ENCODE measurements around the gene SNX6.
"Not testable (repeated sequence)": the region's sequence is repeated elsewhere in the genome, so short reads cannot be mapped to it uniquely, and the experiment has no call there.

Gene SNX6

GRCh38 chr14:34571771-34572170 lies 58.2 kb downstream of the SNX6 start:
- no peak for DNase-seq (ENCODE audit: low spot score)
- no peak for TF ChIP-seq CTCF (IDR thresholded peaks at IDR 0.05; ENCODE audit: borderline replicate concordance, control extremely low read depth, extremely low read depth, insufficient read depth, missing control alignments)
- in situ Hi-C loops (cut with MboI; ENCODE audit: low sequenced_read_pairs, unreplicated experiment) = no loop called here

- in situ Hi-C loops (cut with MboI; ENCODE audit: low sequenced_read_pairs, unreplicated experiment) = no loop called here
- no peak for TF ChIP-seq CTCF (IDR thresholded peaks at IDR 0.05; ENCODE audit: borderline replicate concordance, control extremely low read depth, extremely low read depth, insufficient read depth, missing control alignments)
- DNase-seq (ENCODE audit: low spot score) = no peak
Observed at GRCh38 chr14:34569750-34570149, 60.2 kb downstream of the SNX6 start.

- DNase-seq (ENCODE audit: low spot score) = no peak
- in situ Hi-C loops (cut with MboI; ENCODE audit: low sequenced_read_pairs, unreplicated experiment) = no loop called here
Observed at GRCh38 chr14:34568803-34569202, 61.1 kb downstream of the SNX6 start.

GRCh38 chr14:34562776-34563150 lies 67.2 kb downstream of the SNX6 start:
- in situ Hi-C loops (cut with MboI; ENCODE audit: low sequenced_read_pairs, unreplicated experiment) = no loop called here
- no peak for DNase-seq (ENCODE audit: low spot score)
- TF ChIP-seq CTCF (IDR thresholded peaks at IDR 0.05; ENCODE audit: borderline replicate concordance, control extremely low read depth, extremely low read depth, insufficient read depth, missing control alignments) = no peak

More at GRCh38 chr14:34568803-34569202, 61.1 kb downstream of the SNX6 start:
- no peak for TF ChIP-seq CTCF (IDR thresholded peaks at IDR 0.05; ENCODE audit: borderline replicate concordance, control extremely low read depth, extremely low read depth, insufficient read depth, missing control alignments)

- in situ Hi-C loops (cut with MboI; ENCODE audit: low sequenced_read_pairs, unreplicated experiment) = not testable (repeated sequence)
Observed at GRCh38 chr14:34562037-34562775, 67.7 kb downstream of the SNX6 start.

GRCh38 chr14:34556498-34556829 lies 73.5 kb downstream of the SNX6 start:
- in situ Hi-C loops (cut with MboI; ENCODE audit: low sequenced_read_pairs, unreplicated experiment); DNase-seq (ENCODE audit: low spot score): not testable (repeated sequence)

More at GRCh38 chr14:34562037-34562775, 67.7 kb downstream of the SNX6 start:
- not testable (repeated sequence) for DNase-seq (ENCODE audit: low spot score)

- DNase-seq (ENCODE audit: low spot score); in situ Hi-C loops (cut with MboI; ENCODE audit: low sequenced_read_pairs, unreplicated experiment): not testable (repeated sequence)
Observed at GRCh38 chr14:34555583-34556497, 74.1 kb downstream of the SNX6 start.

GRCh38 chr14:34554540-34555250 lies 75.3 kb downstream of the SNX6 start:
- in situ Hi-C loops (cut with MboI; ENCODE audit: low sequenced_read_pairs, unreplicated experiment) = no loop called here
- no peak for TF ChIP-seq CTCF (IDR thresholded peaks at IDR 0.05; ENCODE audit: borderline replicate concordance, control extremely low read depth, extremely low read depth, insufficient read depth, missing control alignments)
- no peak for DNase-seq (ENCODE audit: low spot score)

GRCh38 chr14:34549276-34549966 lies 80.5 kb downstream of the SNX6 start:
- in situ Hi-C loops (cut with MboI; ENCODE audit: low sequenced_read_pairs, unreplicated experiment) = not testable (repeated sequence)

More at GRCh38 chr14:34549276-34549966, 80.5 kb downstream of the SNX6 start:
- not testable (repeated sequence) for DNase-seq (ENCODE audit: low spot score)

All from GM13976 (cell line).